GM12865 (cell line): ENCODE measurements around the gene WASF1.

Experiments
- DNase-seq: peaks from one replicate; pipeline ENCODE4 v3.0.0; 2010; ENCODE audit warnings: low read depth
- H3K4me3 ChIP-seq: 2 replicates; pipeline ENCODE4 v1.5.1; 2011; ENCODE audit warnings: mild to moderate bottlenecking, low read depth, low read length, control low read depth
- CTCF ChIP-seq: IDR thresholded peaks from 2 replicates; pipeline ENCODE4 v1.5.1; 2011; ENCODE audit warnings: low read length, control low read depth, low read depth, inconsistent platforms; ENCODE audit not compliant: insufficient read depth; ENCODE audit errors: missing control alignments

WASF1 gene

GRCh38 chr6:110114004-110114403 is 65.5 kb downstream of the WASF1 start:
- TF ChIP-seq CTCF = no peak
- DNase-seq = no peak

GRCh38 chr6:110105296-110105695 is 74.2 kb downstream of the WASF1 start:
- DNase-seq = no peak
- no peak overlapping the region for H3K4me3 ChIP-seq
- no peak for TF ChIP-seq CTCF

More at GRCh38 chr6:110114004-110114403, 65.5 kb downstream of the WASF1 start:
- H3K4me3 ChIP-seq = no peak overlapping the region

- no peak overlapping the region for H3K4me3 ChIP-seq
- no peak for DNase-seq
- TF ChIP-seq CTCF = no peak
These were observed 76.2 kb downstream of the WASF1 start for GRCh38 chr6:110103260-110103659.

GRCh38 chr6:110102411-110102810 is 77.1 kb downstream of the WASF1 start:
- DNase-seq = peak; percentile 7
- H3K4me3 ChIP-seq = no peak overlapping the region
- TF ChIP-seq CTCF = no peak

GRCh38 chr6:110101885-110102284 is 77.6 kb downstream of the WASF1 start:
- no peak for TF ChIP-seq CTCF
- H3K4me3 ChIP-seq = no peak overlapping the region
- DNase-seq = peak; percentile 56

- DNase-seq = no peak
- no peak for TF ChIP-seq CTCF
- H3K4me3 ChIP-seq = no peak overlapping the region
These were observed 80.9 kb downstream of the WASF1 start for GRCh38 chr6:110098511-110099116.

- H3K4me3 ChIP-seq = no peak overlapping the region
- DNase-seq = no peak
- TF ChIP-seq CTCF = no peak
These were observed 82.0 kb downstream of the WASF1 start for GRCh38 chr6:110097443-110097842.
